UCSD-AML1 (cell line): Measurements from ENCODE around the gene OR6B2.

Experiments used
- DNase-seq: peaks from one replicate; lab custom pipeline; 2025; ENCODE audit not compliant: unreplicated experiment; lab: John Stamatoyannopoulos, UW

The OR6B2 gene

GRCh38 chr2:239983004-239983778 lies 47.0 kb downstream of the OR6B2 start:
- DNase-seq, result no peak
